IPS DF 4.7 (cell line): ENCODE results near the gene JAG1.

Experiments
- DNase-seq: peaks from one replicate; pipeline ENCODE4 v3.0.0-alpha.2; 2013; ENCODE audit warnings: low spot score; ENCODE audit errors: extremely low read depth

Gene JAG1

GRCh38 chr20:10653599-10654249, 20.1 kb downstream of the JAG1 start:
- DNase-seq: no peak

- DNase-seq: no peak
Measured at GRCh38 chr20:10652660-10653261, 21.0 kb downstream of the JAG1 start.

DNA sequence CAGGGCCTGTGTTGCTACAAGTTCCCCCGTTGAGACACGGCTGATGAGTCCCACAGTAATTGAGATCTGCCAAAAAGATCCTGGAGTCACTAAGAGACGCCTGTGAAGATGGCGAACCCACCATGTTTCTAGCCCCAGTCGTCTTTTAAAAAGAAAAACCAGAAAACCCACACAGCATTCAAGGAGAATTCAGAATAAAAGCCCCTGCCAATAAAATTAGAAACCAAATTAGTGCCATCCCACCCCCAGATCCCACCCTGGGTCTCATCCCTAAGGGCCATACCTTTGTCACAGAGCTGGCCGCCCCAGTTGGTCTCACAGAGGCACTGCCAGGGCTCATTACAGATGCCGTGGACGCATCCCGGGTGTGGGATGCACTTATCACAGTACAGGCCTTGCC, 21.6 kb downstream of the JAG1 start:
- DNase-seq: no peak

DNA sequence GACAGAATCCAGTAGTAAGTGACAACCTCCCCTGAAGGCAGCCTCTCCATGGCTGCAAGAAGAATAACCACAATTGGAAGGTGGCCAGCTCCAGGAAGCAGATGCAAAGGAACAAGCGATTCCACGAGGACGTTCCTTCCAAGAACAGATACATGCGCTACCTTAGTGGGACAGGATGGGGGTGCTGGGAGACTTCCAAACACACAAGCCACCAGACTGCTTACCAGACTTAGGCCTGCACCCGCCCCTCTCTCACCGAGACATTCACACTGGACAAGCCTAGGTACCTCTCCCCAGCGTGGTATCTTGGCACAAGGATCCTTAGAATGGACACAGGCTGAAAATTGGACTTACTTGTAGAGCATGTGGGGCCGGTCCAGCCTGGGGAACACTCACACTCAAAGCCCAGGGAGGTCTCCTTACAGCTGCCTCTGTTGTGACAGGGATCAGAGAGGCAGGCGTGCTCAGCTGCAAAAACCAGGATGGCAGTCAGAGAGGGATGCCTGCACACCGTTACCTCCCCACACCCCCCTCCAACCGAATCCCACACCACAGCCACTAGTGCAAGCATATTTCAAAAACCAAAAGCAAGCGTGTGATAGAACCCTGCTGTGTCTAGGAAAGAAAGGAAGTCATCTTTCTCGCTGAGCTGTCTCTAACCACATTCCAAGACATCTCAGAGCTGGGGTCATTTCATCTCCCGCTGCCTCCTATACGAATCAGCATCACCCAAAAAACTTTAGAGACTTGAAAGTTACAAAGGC, 22.4 kb downstream of the JAG1 start:
- DNase-seq: no peak

DNA sequence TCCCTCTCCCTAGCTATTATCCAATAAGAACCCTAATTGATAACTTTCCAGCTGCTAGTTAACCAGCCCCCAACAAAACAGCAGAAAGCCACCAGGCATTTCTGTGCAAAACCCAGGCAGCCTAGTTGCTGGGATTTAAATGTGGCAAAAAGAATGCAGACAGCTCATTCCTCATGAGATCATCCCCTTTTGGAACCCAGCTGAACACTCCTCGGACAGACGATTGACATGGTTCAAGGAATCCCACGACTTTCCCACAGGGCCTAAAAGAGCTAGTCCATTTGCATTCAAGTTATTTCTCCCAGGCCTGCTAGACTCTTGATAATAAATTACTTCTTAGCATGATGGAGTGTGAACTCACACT, 24.0 kb downstream of the JAG1 start:
- no peak for DNase-seq

DNA sequence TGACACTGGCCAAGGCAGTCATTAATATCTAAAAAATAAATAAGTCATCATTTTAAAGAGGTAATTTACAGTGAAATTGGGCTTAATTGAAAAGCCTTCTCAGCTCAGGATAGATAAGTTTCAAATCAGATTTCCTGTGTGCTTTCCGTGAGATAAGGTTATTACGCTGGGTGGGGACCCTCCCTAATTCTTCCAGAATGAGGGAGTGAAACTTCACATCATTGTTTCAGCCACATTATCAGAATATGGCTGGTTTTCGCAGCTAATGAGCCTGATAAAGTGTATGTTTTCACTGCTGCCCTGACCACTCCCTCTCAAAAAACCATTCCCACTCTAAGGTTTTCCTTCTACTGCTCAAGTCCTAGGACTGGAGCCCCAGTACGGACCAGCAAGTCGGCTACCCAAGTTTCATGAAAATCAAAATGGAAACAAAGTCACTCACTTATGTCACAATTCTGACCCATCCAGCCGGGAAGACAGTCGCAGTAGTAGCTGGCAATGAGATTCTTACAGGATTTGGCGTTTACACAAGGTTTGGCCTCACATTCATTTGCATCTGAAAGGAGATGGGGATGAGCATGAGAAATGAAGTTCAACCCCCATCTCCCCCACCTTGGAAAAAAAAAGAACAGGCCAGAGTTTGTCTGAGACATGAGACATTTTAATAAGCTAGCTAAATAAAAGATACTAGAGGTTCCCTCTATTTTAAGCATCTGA, 24.6 kb downstream of the JAG1 start:
- DNase-seq: no peak

DNA sequence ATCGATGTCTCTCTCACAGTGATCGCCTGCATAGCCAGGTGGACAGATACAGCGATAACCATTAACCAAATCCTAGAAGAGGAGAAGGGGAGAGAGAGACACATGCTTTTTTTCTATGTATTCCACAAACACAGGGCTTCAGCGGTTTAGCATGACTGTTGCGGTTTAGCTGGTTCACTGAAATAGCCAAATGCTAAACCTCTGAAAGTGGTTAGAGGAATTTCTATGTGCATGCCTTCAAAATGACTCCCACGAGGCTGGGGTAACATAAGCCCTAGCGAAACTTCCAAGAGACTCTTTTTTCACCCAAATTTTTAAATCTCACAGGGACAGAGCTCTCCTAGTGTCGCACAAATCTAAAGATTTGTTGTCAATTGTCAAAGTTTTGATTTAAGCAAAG, 25.1 kb downstream of the JAG1 start:
- DNase-seq: no peak

DNA sequence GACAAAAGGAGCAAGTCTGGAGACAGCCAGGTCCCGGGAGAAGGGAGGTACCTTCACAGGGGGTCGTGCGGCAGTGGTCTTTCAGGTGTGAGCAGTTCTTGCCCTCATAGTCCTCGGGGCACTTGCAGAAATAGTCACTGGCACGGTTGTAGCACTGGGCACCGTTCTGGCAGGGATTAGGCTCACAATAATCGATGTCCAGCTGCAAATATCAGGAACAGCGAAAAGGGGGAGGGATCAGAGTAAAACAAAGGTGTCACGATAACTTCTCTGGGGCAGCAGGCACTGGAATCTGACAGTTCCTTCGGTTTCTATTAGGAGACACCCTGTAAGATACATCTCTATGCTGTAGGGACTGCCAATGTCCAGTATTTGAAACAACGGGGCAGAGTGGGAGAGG, 25.9 kb downstream of the JAG1 start:
- DNase-seq: no peak

DNA sequence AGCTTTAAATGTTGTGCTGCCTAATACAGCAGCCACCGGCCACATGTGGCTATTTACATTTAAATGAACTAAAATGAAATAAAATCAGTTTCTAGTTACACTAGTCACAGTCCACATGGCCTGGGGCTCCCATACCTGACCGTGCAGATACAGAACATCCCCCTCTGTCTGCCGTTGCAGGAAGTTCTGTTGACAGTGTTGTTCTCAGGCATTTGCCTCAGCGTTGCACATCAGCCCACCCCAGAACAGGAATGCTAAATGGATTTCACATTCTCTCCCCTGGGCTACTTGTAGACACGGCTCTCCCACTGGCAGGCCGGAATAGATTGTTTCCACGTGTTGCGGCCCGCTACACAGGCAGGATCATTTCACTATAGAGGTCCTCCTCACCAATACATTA, 26.3 kb downstream of the JAG1 start:
- no peak for DNase-seq

GRCh38 chr20:10646886-10647420, 26.8 kb downstream of the JAG1 start:
- no peak for DNase-seq

DNA sequence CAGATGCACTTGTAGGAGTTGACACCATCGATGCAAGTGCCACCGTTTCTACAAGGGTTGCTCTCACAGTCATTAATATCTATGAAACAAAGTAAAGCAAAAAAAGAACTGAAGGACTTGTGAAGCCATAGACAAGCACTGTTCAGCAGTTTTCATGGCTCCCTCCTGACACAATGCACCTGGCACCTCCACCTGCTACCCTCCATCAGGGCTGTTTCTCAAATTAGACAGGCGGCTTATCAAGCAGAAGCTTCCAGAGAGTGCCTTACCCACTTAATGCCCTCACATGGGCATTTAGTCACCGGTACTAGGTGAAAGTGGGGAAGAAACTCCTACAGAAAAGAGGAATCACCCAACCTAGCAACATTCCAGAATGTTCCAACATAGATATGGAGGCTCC, 27.8 kb downstream of the JAG1 start:
- no peak for DNase-seq

- DNase-seq: no peak
Measured at GRCh38 chr20:10645205-10645570, 28.6 kb downstream of the JAG1 start.

DNA sequence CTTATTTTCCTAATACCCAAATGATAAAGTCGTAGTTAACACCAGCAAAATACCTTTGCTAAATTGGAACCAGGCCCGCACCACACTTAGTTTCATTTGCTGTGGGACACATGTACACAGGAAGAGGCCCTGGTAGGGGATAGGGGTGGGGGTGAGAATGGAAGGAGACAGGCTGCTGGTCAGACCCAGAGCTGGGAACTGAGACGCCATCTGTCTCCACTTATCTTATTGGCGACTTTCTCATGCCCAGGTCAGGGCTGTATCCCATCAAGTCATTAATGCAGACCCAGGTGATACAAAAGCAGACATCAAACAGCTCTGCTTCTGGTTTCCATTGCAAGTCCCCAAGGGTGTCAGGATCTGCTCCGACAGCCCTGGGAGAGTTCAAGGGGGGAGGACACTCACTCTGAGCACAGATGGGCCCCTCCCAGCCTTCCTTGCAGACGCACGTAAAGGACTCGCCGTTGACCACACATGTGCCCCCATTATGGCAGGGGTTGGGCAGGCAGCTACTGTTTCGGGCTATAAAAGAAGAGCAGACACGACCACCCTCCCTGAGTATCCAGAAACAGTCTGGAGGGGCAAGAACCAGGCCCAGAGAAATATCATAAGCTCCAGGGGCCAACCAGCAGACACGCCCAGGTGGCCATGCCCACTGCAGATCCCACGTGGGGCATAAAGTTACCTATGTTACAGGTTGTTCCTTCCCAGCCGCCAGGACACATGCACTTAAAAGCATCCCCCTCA, 29.2 kb downstream of the JAG1 start:
- no peak for DNase-seq

GRCh38 chr20:10643560-10643873, 30.3 kb downstream of the JAG1 start:
- DNase-seq: no peak

DNA sequence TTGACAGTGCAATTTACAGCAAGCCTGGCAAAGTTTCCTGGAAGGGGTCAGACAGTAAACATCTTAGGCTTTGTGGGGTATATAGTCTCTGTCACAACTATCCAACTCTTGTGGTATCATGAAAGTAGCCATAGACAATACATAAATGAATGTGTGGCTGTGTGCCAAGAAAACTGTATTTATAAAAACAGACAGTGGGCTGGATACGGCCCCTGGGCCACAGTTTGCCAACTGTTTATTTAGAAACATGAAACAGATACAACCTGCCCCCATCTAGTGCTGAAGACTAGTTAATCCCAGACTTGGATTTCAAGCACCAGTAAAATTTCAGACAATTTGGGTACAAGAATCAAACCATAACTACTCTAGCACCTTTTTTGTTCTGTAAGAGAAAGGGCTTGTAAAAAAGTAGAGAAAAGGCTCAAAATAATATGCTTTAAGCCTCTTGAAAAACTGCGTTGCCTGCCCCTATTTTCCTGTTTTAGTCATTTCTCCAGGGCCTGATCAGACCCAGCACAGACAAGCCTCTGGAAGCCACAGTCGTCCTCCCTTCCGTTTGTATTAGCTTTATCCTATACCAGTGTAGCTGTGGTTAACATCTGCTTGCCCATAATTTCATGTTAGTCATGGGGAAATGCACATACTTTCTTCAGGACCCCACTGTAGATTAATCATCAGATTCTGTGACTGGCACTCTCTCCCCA, 30.8 kb downstream of the JAG1 start:
- DNase-seq: no peak

DNA sequence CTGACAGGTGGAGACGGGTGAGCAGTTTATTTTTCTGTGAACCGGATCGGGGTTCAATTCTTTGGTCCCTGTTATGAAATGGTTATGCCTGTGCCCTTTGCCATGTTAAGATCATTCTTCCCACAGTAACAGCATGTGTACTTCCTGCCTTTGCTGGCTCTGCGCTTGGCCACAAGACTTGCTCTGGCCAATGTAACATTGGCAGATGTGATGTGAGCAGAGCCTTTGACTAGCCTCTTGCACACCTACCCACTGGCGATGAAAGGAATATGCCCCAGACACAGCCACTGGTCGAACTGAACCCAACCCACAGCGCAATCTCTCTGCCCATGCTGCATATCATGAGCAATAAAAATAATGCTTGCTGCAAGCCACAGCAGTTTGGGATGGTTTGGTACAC, 31.9 kb downstream of the JAG1 start:
- no peak for DNase-seq

GRCh38 chr20:10641467-10641866, 32.3 kb downstream of the JAG1 start:
- no peak for DNase-seq

DNA sequence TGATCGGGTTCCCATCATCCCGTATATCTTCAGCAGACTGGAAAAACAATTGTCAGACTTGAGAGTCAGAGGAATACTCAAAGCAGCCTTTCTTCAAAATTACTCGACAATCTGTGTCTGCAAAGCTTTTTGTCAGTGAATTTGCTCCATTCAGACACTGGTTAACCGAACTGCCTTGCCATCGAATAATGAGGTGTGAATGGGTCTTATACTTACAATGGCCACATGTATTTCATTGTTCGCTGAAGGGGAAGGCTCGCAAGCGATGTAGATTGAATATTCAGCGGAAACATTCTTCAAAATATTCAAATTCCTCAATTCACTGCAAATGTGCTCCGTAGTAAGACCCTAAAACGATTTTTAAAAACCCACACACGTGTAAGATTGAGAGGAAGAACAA, 32.9 kb downstream of the JAG1 start:
- no peak for DNase-seq

GRCh38 chr20:10639737-10640556, 33.9 kb downstream of the JAG1 start:
- DNase-seq: no peak
